ENCODE measurements around the gene NDUFA5. TPM values are rescaled to one million over a fixed set of nuclear protein-coding genes. Genes with fewer than 3 reads are reported as not detected.

Gene NDUFA5
- 87.0 and 87.1 TPM in 2 replicates for total RNA-seq
- long read RNA-seq, full-length matches to known transcripts, result 466 of 481 reads
- long read RNA-seq, partial matches to known transcripts, result 4 of 481 reads
- long read RNA-seq, other reads (novel, unspliced or antisense), result 11 of 481 reads

DNA sequence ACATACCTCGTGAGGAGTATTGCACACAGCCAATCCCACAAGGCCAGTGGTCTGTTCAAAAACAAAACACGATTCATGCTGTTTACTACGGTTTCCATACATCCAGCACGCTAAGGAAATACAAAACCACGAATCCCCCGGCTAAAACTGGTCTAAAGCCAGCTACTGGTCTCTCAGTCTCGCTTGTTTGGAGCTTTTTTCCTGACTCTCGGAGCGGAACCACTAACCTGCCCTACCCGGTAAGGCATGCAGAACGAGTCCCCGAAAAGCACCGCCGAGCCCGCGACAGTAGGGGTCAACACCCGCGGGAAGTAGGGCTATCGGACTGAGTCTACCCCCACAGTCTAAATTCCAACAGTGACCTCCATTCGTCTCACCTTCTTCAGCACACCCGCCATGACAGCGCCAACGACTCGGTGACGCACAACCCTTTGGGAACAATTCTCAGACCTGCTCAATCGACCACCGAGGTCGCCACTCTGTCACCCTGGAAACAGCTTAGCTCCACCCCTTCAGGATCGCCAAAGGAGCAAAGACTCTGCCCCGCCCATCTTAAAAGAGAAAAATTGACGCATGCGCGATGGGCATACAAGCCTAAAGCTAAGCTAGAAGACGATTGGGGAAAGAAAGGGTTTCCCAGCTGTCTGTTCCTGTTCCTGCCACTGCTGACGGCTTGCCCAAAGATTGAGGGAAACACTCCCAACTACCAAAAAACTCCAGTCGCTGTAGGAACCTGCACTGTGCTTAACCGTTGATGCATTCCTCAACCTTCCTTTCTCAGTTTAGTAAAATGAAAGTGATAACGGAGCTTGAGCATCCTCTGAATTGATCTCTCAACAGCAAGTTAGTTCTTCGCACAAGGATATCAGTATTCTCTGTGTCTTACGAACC is at the start of gene NDUFA5:
TSS of gene NDUFA5 (minus strand) at position 421 of the 891 bp plus-strand sequence. CDS start at position 398, 23 bp downstream.
- TF ChIP-seq, protein P1, sequence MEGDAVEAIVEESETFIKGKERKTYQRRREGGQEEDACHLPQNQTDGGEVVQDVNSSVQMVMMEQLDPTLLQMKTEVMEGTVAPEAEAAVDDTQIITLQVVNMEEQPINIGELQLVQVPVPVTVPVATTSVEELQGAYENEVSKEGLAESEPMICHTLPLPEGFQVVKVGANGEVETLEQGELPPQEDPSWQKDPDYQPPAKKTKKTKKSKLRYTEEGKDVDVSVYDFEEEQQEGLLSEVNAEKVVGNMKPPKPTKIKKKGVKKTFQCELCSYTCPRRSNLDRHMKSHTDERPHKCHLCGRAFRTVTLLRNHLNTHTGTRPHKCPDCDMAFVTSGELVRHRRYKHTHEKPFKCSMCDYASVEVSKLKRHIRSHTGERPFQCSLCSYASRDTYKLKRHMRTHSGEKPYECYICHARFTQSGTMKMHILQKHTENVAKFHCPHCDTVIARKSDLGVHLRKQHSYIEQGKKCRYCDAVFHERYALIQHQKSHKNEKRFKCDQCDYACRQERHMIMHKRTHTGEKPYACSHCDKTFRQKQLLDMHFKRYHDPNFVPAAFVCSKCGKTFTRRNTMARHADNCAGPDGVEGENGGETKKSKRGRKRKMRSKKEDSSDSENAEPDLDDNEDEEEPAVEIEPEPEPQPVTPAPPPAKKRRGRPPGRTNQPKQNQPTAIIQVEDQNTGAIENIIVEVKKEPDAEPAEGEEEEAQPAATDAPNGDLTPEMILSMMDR (IDR thresholded peaks at IDR 0.05; ENCODE audit: unreplicated experiment), result no peak
- peaks cover 6% of the 10 kb centered on the region for H3K36me3 Mint-ChIP-seq (ENCODE audit: insufficient read depth)
- H3K4me3 Mint-ChIP-seq (ENCODE audit: low read depth), result no peak within 1 kb of the TSS
- H3K27ac Mint-ChIP-seq, result no peak within 1 kb of the TSS
- H3K9me3 Mint-ChIP-seq (ENCODE audit: low read depth), result no peaks in the 10 kb centered on the region
- peaks cover 4% of the 10 kb centered on the region for H3K4me1 Mint-ChIP-seq (ENCODE audit: low read depth)
- DNase-seq (ENCODE audit: low spot score, unreplicated experiment), result peak; percentile 93
- H3K27me3 Mint-ChIP-seq, result no peaks in the 10 kb centered on the region

DNA sequence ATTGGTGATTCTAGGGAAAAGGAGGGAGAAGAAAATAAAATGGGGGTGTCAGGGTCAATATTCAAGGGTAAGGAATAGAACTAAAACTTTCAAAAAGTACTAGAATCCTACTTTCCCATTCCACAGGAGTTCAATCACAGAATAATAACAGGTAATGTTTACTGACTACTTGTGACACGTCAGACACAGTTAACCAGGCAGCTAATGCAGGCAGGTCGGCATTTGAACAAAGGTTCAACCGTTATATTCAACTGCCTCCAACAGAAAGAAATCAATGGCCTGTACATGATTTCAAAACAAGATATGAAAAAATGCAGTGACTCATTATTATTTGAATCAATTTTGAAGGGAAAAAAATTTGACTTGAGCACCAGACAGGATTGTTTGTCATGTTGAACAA is 47.1 kb upstream of the NDUFA5 start:
- Mint-ChIP-seq H3K9me3 (ENCODE audit: low read depth) (no peaks in the 10 kb centered on the region), H3K36me3 (ENCODE audit: insufficient read depth) (no peaks in the 10 kb centered on the region), H3K4me1 (ENCODE audit: low read depth) (peaks cover 2% of the 10 kb centered on the region), H3K4me3 (ENCODE audit: low read depth) (no peak overlapping the region), H3K27me3 (no peaks in the 10 kb centered on the region), H3K27ac (no peak overlapping the region)
- TF ChIP-seq, protein P1 (IDR thresholded peaks at IDR 0.05; ENCODE audit: unreplicated experiment), result no peak
- DNase-seq (ENCODE audit: low spot score, unreplicated experiment), result no peak

GRCh38 chr7:123602648-123603047 is 45.0 kb upstream of the NDUFA5 start:
- H3K4me3 Mint-ChIP-seq (ENCODE audit: low read depth), result no peak overlapping the region
- H3K4me1 Mint-ChIP-seq (ENCODE audit: low read depth), result peaks cover 5% of the 10 kb centered on the region
- DNase-seq (ENCODE audit: low spot score, unreplicated experiment), result no peak
- H3K27me3 Mint-ChIP-seq, result no peaks in the 10 kb centered on the region
- H3K36me3 Mint-ChIP-seq (ENCODE audit: insufficient read depth), result no peaks in the 10 kb centered on the region
- no peak overlapping the region for H3K27ac Mint-ChIP-seq
- no peaks in the 10 kb centered on the region for H3K9me3 Mint-ChIP-seq (ENCODE audit: low read depth)
- TF ChIP-seq, protein P1 (IDR thresholded peaks at IDR 0.05; ENCODE audit: unreplicated experiment), result no peak

DNA sequence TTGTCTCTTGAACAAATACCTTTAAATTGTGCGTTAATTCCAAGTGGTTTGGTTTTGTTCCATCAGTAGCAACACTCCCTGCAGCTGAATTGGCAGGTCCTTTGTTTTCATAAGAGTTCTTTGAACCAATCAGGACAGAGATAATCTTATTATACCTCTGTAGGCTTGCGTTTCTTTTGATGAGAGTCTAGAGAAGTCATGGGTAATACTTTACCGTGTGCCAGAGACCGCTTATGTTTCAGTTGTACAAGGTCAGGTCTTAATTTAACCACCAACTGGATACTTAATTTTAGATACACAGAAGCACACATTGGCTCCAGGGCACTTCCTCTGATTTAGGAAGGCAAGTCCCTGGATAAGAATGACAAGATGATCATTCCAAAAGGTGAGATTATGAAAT is 43.9 kb upstream of the NDUFA5 start, which contains the start of gene ASB15:
TSS of gene ASB15 (plus strand) at position 292 of the 400 bp plus-strand sequence. CDS start 12,682 bp downstream, outside the sequence.
- no peak within 1 kb of the TSS for H3K4me3 Mint-ChIP-seq (ENCODE audit: low read depth)
- TF ChIP-seq, protein P1 (IDR thresholded peaks at IDR 0.05; ENCODE audit: unreplicated experiment), result no peak
- H3K9me3 Mint-ChIP-seq (ENCODE audit: low read depth), result no peaks in the 10 kb centered on the region
- no peaks in the 10 kb centered on the region for H3K27me3 Mint-ChIP-seq
- H3K4me1 Mint-ChIP-seq (ENCODE audit: low read depth), result peaks cover 5% of the 10 kb centered on the region
- no peak for DNase-seq (ENCODE audit: low spot score, unreplicated experiment)
- no peak within 1 kb of the TSS for H3K27ac Mint-ChIP-seq
- no peaks in the 10 kb centered on the region for H3K36me3 Mint-ChIP-seq (ENCODE audit: insufficient read depth)

GRCh38 chr7:123600876-123601275 is 43.3 kb upstream of the NDUFA5 start:
- no peak overlapping the region for H3K4me3 Mint-ChIP-seq (ENCODE audit: low read depth)
- peaks cover 5% of the 10 kb centered on the region for H3K4me1 Mint-ChIP-seq (ENCODE audit: low read depth)
- H3K27me3 Mint-ChIP-seq, result no peaks in the 10 kb centered on the region
- DNase-seq (ENCODE audit: low spot score, unreplicated experiment), result no peak
- no peaks in the 10 kb centered on the region for H3K36me3 Mint-ChIP-seq (ENCODE audit: insufficient read depth)
- no peak overlapping the region for H3K27ac Mint-ChIP-seq
- TF ChIP-seq, protein P1 (IDR thresholded peaks at IDR 0.05; ENCODE audit: unreplicated experiment), result no peak
- no peaks in the 10 kb centered on the region for H3K9me3 Mint-ChIP-seq (ENCODE audit: low read depth)

Data from progenitor cell of endocrine pancreas (in vitro differentiated cells).